Inflammatory macrophage treated with lipopolysaccharide for 1 hour (primary cell): ENCODE results near the gene ATL1.
"Not testable (repeated sequence)": the region's sequence is repeated elsewhere in the genome, so short reads cannot be mapped to it uniquely, and the experiment has no call there.

Source experiments
- DNase-seq, 2 donors: peaks; one replicate each; pipeline ENCODE4 v3.0.0-alpha.2; 2020 to 2022

Gene ATL1

DNA sequence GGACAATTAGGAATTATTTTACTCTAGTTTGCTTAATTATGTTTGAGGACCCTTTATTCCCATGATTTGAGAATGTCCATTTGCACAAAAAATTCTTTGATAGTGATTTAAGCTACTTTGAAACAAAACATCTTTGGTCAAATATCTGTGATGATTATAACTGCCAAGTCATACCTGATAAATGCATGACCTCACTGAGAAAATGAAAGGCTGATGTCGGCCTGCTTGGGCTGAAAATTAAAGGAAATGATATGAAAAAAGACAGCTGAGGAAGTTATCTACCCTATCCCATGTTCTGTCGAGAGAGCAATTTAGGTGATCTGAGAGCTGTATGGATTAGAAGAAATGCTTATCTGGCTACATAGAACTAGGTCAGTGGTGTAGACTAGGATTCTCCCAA is 43.6 kb downstream of the ATL1 start:
- DNase-seq = no peak

DNA sequence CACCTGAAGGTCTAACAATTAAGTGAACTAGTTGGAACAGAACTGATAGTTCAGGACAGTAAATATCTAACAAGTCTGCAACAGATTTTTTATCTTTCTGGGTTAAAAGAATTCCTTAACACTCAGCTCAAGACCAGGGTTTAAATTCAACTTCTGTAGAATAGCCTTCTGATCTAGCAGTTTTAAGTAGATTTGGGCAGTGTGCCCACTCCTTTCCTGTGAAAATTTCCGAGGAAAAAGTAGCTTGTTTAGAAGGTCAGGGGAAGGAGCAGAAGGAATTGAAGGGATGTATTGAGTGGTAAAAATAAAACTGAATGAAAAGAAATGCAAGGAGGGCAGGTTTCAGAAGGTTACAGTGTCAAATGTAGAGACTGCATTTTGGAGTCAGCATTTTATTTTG is 45.8 kb downstream of the ATL1 start:
- no peak for DNase-seq

DNA sequence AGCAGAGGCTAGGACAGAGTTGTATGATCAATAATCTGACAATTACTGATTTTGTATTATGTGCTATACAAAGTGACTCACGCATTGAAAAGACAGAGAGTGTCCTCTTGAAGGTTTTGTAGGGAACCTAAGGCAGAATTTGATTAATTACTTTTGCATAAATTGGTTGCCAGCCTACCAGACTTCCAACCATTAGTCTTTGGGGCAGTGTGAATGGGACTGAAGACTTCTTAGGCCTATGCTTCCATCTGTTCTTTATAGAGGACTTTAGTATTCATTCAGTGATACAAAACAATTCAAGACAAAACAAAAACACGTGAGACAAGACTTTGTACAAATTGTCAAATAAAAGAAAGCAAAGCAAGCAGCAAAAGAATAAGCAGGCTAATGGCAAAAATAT is 46.5 kb downstream of the ATL1 start:
- DNase-seq = no peak

DNA sequence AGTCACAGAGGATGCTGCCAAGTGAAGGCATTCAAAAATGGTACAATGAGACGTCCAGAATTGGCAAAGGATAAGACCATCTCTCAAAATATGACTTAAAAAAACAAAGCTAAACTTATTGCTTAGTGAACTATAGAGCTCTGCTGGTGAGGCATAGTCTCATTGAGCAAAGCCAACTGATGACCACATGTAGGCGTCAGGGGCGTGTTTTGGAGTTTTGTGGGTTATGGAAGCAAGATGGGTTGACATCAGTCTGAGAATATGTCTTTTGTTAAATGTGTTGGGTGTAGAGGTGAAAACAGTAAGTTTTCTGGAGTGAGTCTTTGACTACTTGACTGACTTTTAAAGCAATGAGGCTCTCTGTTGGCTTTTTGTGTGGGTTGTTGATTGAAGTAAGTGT is 47.2 kb downstream of the ATL1 start:
- peak; percentile 60 to 73 for DNase-seq

DNA sequence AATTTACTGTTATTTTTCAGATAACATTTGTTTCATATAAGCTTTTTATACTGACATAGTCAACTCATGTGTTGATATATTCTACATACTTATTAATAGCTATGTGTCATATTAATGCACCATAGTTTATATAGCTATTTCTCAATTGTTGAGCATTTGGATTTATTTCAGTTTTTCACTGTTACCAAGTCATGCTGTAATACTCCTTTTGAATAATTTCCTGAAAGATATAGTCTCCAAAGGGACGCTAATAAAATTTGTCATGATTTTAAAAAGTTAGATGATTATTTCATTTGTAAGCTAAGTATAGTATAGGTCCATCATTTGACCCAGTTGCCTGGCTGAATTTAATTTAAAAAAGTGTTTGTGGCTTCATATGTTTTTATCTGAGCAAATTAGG is 47.8 kb downstream of the ATL1 start:
- DNase-seq = no peak

DNA sequence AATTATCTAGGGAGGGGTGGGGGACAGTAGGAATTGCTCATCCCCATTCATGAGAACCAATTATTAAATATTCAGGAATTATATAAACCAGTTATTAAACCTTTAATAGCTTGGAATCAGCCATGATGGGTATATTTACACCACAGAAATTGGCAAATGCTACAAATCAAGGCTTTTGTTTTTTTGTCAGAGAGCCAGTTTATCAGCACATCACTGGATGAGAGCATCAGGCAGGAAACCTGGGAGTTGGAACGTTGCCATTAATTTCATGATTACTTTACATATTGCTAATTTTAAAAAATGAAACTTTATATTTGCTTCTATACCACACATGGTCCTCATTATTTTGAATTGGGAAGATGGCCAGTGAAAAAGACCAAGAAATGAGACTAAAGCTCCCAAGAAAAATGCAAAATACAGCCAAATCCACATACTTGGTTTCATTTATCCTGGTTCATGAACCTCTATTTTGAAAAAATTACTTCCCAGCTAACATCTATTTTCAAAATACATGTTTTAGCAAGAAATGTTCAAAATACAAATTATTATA is 48.4 kb downstream of the ATL1 start:
- DNase-seq = no peak

DNA sequence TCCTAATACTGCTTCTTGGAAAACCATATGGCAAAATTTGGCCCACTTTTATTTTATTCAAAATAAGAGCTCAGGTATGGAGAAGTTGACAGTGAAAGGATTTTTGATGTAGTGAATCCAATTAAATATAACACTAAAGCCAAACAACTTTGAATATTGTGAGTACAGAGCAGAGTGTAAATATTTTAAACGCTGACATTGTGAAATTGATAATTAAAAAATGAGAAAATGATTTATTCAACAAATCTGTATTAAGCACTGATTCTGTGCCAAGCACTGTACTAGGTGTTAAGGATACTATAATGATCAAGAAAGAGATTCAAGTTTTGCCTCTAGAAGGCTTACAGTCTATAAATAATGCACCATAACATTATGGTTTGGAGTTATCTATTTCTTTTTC is 50.5 kb downstream of the ATL1 start:
- DNase-seq = no peak

DNA sequence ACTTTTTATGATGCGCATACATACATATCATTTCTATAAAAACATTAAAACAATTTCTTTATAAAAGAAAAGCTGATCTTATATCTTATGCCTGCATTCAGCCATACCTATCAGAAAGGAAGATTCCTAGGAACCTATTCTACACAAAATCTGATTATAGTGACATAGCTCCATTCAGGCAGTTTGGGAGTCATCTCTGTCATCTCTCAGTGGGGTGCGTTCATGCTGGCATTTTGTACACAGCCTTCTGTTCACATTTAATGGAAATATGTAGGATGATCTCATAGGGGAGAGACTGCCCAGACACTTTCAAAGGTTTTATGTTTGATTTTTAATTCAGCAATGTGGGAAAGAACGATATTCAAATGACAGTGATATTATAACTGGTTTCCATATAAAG is 52.9 kb downstream of the ATL1 start:
- no peak for DNase-seq

DNA sequence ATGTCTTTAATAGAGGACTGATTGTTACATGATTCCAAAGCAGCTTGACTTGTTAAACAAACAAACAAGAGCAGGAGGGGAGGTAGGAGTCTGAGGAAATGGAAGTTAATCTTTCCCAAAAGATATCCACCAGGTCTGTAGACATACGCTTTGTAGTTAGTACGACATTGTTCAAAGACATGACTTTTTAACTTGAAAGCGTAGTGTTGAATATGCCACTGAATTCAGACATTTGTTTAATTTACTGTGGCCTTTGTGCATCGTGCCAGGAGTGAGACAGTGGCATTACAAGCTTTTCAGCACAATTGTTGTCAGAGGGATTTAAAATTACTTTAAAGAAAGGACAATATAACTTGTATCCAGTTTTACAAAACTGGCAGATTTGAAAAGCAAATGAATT is 55.1 kb downstream of the ATL1 start:
- DNase-seq = no peak

DNA sequence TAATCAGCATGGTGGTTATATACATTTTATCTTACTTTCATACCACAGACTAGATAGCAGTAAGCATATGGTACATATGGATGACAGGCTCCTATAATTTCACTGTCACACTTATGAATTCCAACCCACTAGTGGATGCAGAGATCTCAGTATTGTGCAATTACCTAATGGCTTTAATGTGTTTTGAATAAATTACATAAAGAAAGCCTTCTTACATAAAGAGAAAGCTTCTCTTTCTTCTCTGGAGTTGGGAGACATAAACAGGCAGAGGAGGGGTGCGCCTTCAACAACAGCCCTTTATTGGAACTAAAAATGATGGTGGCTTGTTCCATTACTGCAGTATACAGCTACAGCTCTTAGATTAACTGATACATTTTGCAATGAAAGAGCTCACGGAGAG is 55.6 kb downstream of the ATL1 start:
- no peak for DNase-seq

DNA sequence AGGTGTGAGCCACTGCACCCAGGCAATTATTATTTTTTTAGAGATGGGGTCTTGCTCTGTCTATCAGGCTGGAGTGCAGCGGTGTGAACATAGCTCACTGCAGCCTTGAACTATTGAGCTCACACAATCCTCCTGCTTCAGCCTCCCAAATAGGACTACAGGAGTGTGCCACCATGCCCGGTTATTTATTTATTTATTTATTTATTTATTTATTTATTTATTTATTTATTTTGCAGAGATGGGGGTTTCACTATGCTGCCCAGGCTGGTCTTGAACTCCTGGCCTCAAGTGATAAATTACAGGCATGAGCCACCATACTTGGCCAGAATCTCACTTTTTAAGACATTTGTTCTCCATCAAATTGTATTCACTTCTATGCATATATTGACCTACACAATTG is 56.3 kb downstream of the ATL1 start:
- DNase-seq = no peak

DNA sequence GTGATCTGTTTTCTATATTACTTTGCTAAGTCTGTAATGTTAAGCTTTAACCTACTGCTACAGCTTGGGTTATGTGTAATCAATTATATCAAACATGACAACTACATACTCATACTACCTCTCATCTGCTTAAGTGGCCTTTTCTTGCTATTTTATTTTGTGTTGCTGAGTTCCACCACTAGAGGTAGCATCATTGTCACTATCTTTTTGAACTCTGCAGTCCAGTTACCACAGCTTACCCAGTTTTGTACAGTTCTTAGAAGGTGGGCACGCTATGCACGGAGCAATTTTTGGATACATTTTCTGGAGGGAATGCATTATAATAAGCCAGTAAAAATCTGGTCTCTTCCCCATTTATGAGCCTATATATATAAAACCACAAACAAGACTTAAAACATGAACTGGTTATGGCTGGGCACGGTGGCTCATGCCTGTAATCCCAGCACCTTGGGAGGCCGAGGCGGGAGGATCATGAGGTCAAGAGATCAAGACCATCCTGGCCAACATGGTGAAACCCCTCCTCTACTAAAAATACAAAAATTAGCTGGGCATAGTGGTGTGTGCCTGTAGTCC is 59.7 kb downstream of the ATL1 start:
- DNase-seq = peak; percentile 8 to 28

DNA sequence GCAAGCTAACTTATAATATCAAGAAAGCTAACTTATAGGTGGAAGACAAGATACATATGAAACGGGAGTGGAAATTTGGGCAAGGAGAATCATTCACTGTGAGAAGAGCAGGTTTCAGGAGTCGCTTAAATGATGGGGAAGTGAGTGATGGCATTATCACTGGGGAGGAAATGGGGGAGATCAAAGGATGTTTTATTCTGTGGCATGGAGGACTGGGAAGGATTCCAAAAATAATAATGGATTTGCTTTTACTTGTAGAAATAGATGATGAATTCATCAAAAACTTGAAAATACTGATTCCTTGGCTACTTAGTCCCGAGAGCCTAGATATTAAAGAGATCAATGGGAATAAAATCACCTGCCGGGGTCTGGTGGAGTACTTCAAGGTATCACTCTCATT is 60.4 kb downstream of the ATL1 start:
- DNase-seq = no peak

DNA sequence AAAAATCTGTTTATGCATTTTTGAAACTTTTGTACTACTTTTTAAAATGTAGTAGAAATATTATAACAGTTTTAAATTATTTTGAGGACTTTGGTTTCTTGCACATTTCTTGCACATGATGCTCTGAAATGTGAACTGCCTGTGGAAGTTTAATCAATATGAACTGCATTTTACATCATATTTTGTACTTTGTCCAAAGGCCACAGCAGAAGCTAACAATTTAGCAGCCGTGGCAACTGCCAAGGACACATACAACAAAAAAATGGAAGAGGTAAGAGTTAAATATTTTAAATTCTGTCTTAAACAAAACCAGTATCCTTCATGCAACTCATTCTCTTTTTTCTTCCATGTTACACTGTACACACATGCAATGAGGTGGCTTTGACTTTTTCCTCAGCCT is 63.0 kb downstream of the ATL1 start:
- DNase-seq = no peak

DNA sequence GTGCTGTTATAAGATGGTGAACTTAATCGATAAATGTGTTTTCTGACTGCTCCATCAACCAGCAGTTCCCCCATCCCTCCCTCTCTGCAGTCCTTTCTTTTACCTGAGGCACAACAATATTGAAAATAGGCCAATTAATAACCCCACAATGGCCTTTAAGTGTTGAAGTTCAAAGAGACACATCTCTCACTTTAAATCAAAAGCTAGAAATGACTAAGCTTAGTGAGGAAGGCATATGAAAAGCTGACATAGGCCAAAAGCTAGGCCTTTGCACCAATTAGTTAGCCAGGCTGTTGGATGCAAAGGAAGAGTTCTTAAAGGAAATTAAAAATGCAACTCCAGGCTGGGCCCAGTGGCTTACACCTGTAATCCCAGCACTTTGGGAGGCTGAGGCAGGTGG is 64.5 kb downstream of the ATL1 start:
- DNase-seq = no peak

DNA sequence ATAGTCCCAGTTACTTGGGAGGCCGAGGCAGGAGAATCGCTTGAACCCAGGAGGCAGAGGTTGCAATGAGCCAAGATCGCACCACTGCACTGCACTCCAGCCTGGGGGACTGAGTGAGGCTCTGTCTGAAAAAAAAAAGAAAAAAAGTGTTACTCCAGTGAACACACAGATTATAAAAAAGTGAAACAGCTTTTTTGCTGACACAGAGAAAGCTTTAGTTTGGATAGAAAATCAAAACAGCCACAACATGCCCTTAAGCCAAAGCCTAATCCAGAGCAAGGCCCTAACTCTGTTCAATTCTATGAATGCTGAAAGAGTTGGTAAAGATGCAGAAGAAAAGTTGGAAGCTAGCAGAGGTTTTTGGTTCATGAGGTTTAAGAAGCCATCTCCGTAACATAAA is 65.0 kb downstream of the ATL1 start:
- DNase-seq = not testable (repeated sequence)

DNA sequence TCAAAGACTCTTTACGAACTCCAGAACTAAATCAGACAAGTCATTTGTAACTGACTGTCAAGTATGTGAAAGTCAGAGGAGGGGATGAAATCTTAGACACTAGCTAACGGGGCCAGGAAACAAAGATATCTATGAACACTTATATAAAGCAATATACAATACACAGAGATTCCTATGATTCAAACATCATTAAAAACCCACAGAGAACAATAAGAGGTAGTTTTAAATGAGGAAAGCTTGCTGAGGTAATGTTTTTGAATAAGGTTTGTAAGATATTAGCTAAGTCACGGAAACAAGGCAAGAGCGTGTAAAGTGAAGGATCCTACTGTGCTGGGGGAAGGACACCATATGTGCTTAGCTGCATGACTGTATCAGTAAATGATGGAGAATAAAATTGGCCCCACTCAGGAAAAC is 71.5 kb downstream of the ATL1 start:
- no peak for DNase-seq

DNA sequence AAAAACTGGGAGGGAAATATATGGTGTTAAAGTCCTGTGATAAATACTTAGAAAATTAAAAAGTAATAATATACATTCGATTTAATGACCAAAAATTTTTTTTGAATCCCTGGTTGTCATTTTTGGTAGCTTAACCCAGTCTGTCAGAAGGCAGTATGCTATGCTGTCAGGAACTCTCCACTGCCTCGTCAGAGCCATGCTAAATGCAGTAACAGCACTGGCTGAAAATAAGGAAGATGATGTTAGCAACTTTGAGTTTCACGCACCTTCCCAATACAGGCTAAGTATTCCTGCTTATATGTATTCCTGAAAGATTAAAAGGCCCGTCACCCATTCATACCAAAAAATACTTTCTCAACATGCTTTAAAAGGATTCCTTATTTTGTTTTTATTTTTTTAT is 74.0 kb downstream of the ATL1 start:
- DNase-seq = no peak

DNA sequence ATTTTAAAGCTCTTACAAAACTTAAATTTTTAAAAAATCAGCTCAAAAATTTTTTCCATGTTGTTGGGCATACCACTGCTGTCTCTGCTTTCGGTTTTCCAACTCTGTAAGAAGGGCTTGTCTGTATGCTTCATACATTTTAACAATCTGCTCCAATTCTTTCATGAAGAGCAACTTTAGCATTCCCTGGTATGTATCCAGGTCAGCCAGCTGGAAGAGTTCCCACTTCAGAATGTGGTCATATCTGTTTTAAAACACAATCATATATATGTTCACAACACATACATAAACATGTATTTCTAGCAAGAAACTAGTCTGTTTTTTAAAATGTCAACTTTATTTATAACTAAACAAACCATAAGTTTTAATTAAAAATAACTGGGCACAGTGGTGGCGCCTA is 75.2 kb downstream of the ATL1 start:
- no peak for DNase-seq

DNA sequence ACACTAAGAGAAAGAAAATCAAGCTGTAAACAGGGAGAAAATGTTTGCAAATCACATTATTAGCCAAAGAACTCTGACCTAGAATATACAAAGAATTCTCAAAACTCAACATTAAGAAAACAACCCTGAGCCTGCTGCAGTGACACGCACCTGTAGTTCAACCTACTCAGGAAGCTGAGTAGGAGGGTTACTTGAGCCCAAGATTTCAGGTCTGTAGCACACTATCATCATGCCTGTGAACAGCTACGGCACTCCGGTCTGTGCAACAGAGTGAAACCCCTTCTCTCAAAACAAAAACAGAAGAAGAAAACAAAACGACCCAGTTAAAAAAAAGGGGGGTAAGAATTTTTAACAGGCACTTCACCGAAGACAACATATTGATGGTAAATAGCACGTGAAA is 87.3 kb downstream of the ATL1 start:
- no peak for DNase-seq

DNA sequence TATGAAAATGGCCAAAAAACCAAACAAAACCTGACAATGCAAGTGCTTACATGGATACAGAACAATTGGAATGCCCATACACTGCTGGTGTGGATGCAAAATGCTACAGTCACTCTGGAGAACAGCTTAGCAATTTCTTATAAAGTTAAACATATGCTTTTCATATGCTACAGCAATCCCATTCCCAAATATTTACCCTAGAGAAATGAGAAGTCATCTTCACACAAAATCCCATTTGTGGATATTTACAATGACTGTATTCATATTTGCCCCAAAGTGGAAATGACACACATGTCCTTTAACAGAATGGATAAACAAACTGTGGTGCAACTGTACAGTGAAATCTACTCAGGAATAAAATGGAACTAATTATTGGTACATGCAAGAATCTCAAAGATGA is 87.8 kb downstream of the ATL1 start:
- DNase-seq = no peak

DNA sequence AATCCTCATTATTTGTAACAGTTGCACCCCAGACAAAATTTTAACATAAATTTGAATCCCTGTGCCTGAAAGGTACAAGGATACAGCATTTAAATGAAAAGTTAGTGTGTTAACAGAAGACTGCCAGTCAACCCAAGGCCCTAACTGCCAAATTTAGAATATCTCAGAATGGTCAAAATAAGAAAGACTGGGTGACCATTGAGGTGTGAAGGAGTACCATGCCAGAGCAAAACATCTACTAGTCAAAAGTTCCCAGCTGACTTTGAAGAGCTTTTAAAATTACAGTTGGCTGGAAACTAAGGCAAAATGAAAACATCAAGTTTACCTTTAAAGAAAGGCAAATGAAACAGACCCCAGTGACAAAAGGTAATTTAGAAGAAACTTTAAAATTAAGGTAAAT is 89.7 kb downstream of the ATL1 start:
- DNase-seq = no peak

DNA sequence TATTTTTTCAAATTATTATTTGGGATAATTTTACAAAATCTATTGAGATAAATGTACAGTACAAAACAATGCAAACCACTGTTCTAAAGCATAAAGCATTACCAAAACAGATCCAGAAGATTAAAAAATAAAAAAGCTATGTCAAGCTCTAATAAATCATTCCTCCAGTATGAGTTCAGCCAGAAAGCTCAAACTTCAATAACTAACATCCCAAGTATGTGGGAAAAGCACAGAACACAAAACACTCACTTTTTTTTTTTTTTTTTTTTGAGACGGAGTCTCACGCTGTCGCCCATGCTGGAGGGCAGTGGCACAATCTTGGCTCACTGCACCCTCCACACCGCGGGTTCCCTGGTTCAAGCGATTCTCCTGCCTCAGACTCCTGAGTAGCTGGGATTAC is 96.8 kb downstream of the ATL1 start:
- no peak for DNase-seq

DNA sequence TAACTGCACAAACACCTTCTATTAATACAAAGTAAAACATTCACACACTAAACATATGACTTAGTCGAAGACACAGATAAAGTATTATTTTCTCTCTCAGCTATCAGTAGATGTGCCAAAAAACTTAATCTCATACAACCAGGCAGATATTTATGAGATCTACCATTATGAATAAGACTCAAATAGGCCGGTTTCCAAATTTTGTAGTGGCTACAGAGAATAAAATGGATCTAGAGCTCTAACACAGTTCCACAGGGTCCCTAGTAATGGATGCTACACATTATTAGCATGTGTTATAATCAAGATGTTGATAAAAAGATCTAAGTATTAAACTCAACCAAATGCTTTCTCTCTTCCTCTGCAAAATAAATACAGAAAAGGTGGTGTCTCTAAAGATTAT is 97.8 kb downstream of the ATL1 start:
- DNase-seq = no peak

DNA sequence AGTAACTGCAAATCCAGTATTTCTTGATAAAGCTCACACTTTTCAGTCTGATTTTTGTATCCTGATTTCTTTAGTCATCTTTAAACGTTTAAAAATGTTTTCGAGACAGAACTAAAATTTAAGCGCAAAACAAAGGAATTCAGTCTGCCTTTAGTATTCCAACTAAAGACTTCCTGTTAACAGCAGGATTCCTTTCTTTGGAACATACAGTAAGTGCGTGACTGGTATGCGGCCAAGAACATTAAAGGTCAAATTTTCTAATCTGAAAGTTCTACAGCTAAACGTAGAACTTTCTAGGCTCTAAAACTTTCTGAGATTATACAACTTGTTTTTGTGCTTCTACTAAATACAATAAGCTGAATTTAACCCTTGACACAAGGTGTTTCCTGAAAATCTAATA is 98.3 kb downstream of the ATL1 start:
- DNase-seq = no peak
